OCI-M1 (cell line): ENCODE measurements around the gene PYGL.
A peak's percentile ranks its signal among the peaks of the same experiment; 100 is the strongest.
"Not testable (repeated sequence)": the region's sequence is repeated elsewhere in the genome, so short reads cannot be mapped to it uniquely, and the experiment has no call there.

Experiments used
- DNase-seq: peaks from one replicate; lab custom pipeline; 2025; lab: John Stamatoyannopoulos, UW

Gene PYGL

GRCh38 chr14:50954811-50955372 lies 10.6 kb upstream of the PYGL start:
- peak; percentile 54 for DNase-seq

GRCh38 chr14:50953502-50953901 lies 9.2 kb upstream of the PYGL start:
- no peak for DNase-seq

GRCh38 chr14:50951032-50951431 lies 6.7 kb upstream of the PYGL start:
- DNase-seq, result no peak

GRCh38 chr14:50948205-50948604 lies 3.9 kb upstream of the PYGL start:
- DNase-seq, result no peak

- no peak for DNase-seq
Measured at GRCh38 chr14:50947446-50947845, 3.2 kb upstream of the PYGL start.

GRCh38 chr14:50946234-50946935 lies 2.1 kb upstream of the PYGL start:
- DNase-seq, result no peak

GRCh38 chr14:50944647-50945413 lies 547 bp upstream of the PYGL start:
- DNase-seq, result peak; percentile 67

- peak; percentile 20 for DNase-seq
Measured at GRCh38 chr14:50943261-50943942, 881 bp downstream of the PYGL start.

- not testable (repeated sequence) for DNase-seq
Measured at GRCh38 chr14:50941638-50942037, 2.6 kb downstream of the PYGL start.

GRCh38 chr14:50941151-50941550 lies 3.1 kb downstream of the PYGL start:
- DNase-seq, result no peak

- DNase-seq, result no peak
Measured at GRCh38 chr14:50937800-50938199, 6.5 kb downstream of the PYGL start.

GRCh38 chr14:50937325-50937724 lies 7.0 kb downstream of the PYGL start:
- DNase-seq, result peak; percentile 44

GRCh38 chr14:50936882-50937281 lies 7.4 kb downstream of the PYGL start:
- no peak for DNase-seq

GRCh38 chr14:50936016-50936340 lies 8.3 kb downstream of the PYGL start:
- DNase-seq, result no peak

GRCh38 chr14:50935126-50936015 lies 8.9 kb downstream of the PYGL start:
- no peak for DNase-seq

GRCh38 chr14:50932592-50933495 lies 11.4 kb downstream of the PYGL start:
- peak; percentile 71 for DNase-seq

GRCh38 chr14:50932156-50932555 lies 12.1 kb downstream of the PYGL start:
- peak; percentile 56 for DNase-seq

- no peak for DNase-seq
Measured at GRCh38 chr14:50931559-50931958, 12.7 kb downstream of the PYGL start.

GRCh38 chr14:50929506-50929905 lies 14.8 kb downstream of the PYGL start:
- DNase-seq, result no peak

GRCh38 chr14:50928002-50928635 lies 16.2 kb downstream of the PYGL start:
- DNase-seq, result peak; percentile 78
